ENCODE results near the gene SOWAHA. TPM values are rescaled to one million over a fixed set of nuclear protein-coding genes. Genes with fewer than 3 reads are reported as not detected.
A peak's percentile ranks its signal among the peaks of the same experiment; 100 is the strongest.

SOWAHA gene
- total RNA-seq (ENCODE audit: low replicate concordance): not detected in 2 replicates

- TF ChIP-seq CTCF (IDR thresholded peaks at IDR 0.05; ENCODE audit: insufficient read depth, low read length): no peak
- DNase-seq (ENCODE audit: low read depth): no peak
- peak within 1 kb of the TSS; percentile 25 for H3K4me3 ChIP-seq (ENCODE audit: low read depth, low read length)
Observed at GRCh38 chr5:132812781-132813598, at the start of gene SOWAHA. Gene SOWAHA (plus strand): TSS chr5:132813302. CDS start chr5:132813622, 320 bp downstream.

GRCh38 chr5:132764051-132764450 is 49.1 kb upstream of the SOWAHA start:
- no peak for TF ChIP-seq CTCF (IDR thresholded peaks at IDR 0.05; ENCODE audit: insufficient read depth, low read length)
- DNase-seq (ENCODE audit: low read depth): no peak

GRCh38 chr5:132764671-132765238 is 48.3 kb upstream of the SOWAHA start:
- DNase-seq (ENCODE audit: low read depth): no peak
- no peak for TF ChIP-seq CTCF (IDR thresholded peaks at IDR 0.05; ENCODE audit: insufficient read depth, low read length)
- H3K4me3 ChIP-seq (ENCODE audit: low read depth, low read length): no peak overlapping the region

More at GRCh38 chr5:132764051-132764450, 49.1 kb upstream of the SOWAHA start:
- H3K4me3 ChIP-seq (ENCODE audit: low read depth, low read length): no peak overlapping the region

GRCh38 chr5:132765311-132766019 is 47.6 kb upstream of the SOWAHA start:
- TF ChIP-seq CTCF (IDR thresholded peaks at IDR 0.05; ENCODE audit: insufficient read depth, low read length): no peak
- DNase-seq (ENCODE audit: low read depth): no peak
- no peak overlapping the region for H3K4me3 ChIP-seq (ENCODE audit: low read depth, low read length)

GRCh38 chr5:132766020-132766805 is 46.9 kb upstream of the SOWAHA start:
- no peak for DNase-seq (ENCODE audit: low read depth)
- no peak overlapping the region for H3K4me3 ChIP-seq (ENCODE audit: low read depth, low read length)
- TF ChIP-seq CTCF (IDR thresholded peaks at IDR 0.05; ENCODE audit: insufficient read depth, low read length): no peak

- TF ChIP-seq CTCF (IDR thresholded peaks at IDR 0.05; ENCODE audit: insufficient read depth, low read length): no peak
Observed at GRCh38 chr5:132766806-132767055, 46.4 kb upstream of the SOWAHA start.

More at GRCh38 chr5:132766806-132767055, 46.4 kb upstream of the SOWAHA start:
- DNase-seq (ENCODE audit: low read depth): no peak
- no peak overlapping the region for H3K4me3 ChIP-seq (ENCODE audit: low read depth, low read length)

All from fibroblast of the aortic adventitia (primary cell).